HL-60/S4 (cell line): ENCODE measurements around the gene CHGA.

ENCODE experiments used
- in situ Hi-C: fragments of 300-500 bp; cut with MboI; formaldehyde crosslinking; loops from 2 replicates; pipeline ENCODE4 v1.14.3; 2022; ENCODE audit warnings: low sequenced_read_pairs

The CHGA gene

DNA sequence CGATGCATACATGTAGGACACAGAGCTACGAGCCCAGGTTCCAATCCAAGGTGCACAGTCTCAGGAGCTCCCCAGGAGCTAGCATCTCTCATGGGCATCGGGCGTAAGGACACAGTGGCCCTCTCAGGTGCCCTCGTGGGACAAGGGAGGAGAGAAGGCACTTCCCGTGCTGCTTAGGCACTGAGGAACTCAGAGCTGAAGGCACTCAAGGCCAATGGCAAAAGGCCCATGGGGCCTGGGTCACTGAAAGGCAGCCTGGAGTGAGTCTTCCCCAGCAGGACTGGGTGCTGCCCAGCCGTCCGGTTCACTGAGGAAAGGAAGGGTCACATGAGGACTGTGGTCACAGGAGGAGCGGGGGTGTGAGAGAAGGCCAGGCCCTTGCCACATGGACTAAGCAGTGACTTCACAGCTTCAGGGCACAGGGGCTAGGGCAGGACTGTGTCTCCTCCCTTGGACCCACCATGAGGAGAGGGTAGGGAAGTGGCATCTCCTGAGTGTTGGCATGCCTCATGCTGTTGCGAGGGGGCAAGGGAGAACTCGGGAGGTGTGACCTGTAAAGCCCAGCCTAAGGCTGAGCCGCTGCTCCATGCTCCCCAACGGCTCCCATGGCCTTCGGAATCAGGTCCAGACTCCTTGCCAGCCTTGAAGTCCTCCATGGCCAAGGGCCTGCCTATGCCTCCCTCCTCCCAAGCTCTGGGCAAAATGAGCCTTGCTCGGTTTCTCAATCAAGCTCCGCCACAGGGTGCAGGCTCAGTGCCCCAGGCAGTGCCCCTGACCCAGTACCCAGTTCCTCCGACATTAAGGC lies 51.8 kb downstream of the CHGA start:
- in situ Hi-C loops: no loop called here

DNA sequence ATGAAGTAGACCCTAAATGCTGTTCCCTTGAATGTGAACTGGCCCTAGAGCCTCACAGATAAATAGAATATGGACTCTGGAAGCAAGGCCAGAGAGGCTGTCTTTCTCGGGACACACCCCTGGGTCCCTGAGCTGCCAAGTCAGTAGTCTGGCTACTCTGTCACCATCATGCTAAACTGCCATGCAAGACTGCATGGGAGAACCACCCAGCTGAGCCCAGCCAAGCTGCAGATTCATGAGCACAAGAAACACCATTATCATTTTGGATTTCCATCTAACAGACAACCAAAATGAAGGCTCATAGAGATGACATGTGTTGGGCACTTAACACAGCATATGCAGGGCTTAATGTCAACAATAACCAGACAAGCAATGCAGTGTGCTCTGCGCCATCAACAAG lies 53.3 kb downstream of the CHGA start:
- in situ Hi-C loops: no loop called here

DNA sequence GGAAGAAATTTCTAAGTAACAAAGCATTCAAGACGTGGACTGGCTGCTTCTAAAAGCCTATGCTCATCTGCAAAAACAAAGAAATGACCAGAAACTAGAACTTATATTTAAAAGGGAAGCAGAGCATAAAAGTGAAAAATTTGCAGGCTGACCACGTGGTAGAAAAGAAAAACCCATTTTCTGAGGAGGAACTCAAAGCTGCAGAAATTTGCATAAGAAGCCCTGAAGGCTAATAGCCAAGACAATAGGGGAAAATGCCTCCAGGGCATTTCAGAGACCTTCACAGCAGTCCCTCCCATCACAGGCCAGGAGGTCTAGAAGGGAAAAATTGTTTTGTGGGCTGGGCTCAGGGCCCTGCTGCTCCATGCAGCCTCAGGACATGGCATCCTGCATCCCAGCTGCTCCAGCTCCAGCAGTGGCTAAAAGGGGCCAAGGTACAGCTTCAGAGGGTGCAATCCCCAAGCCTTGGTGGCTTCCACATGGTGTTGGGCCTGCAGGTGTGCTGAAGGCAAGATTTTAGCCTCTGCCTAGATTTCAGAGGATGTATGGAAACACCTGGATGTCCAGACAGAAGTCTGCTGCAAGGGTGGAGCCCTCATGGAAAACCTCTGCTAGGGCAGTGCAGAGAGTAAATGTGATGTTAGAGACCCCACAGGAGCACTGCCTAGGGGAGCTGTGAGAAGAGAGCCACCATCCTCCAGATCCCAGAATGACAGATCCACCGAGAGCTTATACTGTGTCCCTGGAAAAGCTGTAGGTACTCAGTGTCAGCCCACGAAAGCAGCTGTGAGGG lies 55.5 kb downstream of the CHGA start:
- in situ Hi-C loops: no loop called here

DNA sequence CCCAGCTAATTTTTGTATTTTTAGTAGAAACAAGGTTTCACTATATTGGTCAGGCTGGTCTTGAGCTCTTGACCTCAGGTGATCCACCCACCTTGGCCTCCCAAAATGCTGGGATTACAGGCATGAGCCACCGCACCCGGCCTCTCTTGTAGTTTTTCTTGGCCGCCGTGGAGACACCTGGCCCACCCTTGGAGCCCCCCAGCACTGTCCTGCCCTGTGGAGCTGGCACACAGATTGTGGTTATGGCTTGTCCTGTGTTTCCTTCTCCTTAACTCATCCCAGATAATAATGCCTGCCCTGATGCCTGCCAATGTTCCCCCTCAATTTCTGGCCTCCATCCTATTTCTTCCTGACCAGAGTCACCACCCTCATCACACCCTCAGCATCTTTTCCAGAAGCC lies 57.9 kb downstream of the CHGA start:
- in situ Hi-C loops: no loop called here

DNA sequence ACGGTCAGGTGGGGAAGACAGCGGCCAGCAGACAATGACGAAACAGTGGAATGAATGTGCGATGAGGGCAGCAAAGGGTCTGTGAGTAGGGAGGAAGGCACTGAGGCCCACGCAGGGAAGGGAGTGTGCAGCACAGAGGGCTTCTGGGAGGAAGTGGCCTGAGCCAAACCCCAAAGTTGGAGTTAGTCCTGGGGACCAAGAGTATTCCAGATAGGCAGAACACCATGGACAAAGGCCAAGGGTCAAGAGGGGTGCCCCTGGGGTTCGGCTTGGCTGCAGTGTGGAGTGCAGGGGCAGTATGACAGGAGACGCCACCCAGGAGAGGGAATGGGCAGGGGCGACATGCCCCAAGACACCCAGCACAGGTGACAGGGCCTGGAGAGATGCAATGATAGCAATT lies 58.8 kb downstream of the CHGA start:
- in situ Hi-C loops: no loop called here

DNA sequence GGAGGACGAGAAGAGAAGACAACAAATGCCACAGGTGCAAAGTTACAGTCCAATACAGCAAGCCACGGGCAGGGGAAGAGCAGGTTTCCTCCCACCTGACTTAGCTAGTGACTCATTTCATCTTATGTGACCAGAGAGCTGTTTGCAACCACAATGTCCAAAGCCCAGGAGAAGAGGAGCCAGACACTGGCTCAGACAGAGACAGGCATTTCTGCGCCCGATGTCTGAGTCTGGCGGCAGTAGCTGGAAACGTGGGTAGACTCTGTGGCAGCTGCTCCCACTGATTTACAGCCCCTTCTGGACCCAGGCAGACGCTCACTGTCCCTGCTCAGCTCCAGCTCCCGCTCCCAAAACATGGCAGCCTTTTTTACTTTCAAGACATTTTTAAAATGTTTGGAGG lies 60.0 kb downstream of the CHGA start:
- in situ Hi-C loops: no loop called here

DNA sequence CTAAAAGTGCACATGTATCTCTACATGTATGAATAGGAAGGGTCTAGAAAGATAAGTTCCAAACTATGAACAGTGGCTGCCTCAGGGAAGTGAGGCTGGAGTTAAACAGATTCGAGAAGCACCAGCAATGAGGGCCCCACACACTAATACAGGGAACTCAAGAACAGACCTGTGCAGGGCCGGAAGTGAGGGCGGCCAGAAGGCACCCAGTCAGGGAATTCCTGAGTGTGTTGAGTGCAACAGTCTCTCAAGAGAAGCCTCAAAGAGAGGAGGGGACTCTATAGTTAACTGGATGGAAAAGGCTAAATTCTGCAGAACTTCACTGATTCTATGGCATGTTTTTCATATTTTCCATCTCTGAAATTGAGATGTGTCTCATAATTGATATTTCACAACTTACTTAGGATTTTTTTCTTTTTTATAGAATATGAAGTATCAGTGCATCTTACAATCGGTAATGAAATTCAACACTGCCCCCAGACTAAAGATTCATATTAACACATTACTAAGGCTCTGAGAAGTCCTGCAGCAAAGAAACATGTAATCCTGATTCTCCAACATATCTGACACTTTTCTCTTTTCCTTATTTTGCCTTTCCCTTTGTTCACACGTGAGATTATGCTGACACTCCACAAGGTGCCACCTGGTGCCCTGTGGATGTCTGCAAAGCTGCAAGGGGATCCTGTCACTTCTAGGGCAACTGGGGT lies 61.3 kb downstream of the CHGA start:
- in situ Hi-C loops: no loop called here
